AG04449 (cell line): ENCODE measurements around the gene TRDN.
"Not testable (repeated sequence)": the region's sequence is repeated elsewhere in the genome, so short reads cannot be mapped to it uniquely, and the experiment has no call there.

Source experiments
- CTCF ChIA-PET: fragments of 350-600 bp; formaldehyde crosslinking; extraction: SDS; loops from one replicate; lab custom pipeline; 2021; ENCODE audit warnings: antibody characterized with exemption; lab: Yijun Ruan, JAX
- POLR2A ChIA-PET: fragments of 400-600, 350-600 bp; formaldehyde crosslinking; extraction: SDS; loops from one replicate; lab custom pipeline; 2020; ENCODE audit warnings: antibody characterized with exemption, inconsistent platforms; lab: Yijun Ruan, JAX
- DNase-seq: peaks from one replicate; pipeline ENCODE4 v3.0.0-alpha.2; 2010; ENCODE audit warnings: low read depth, low spot score
- H3K4me3 ChIP-seq: 2 replicates; pipeline ENCODE4 v1.5.1; 2011; ENCODE audit warnings: low read depth, mild to moderate bottlenecking, control low read depth, low read length
- TF ChIP-seq, protein P1 (sequence below): IDR thresholded peaks from one replicate; pipeline ENCODE4 v1.5.1; 2011; ENCODE audit warnings: mild to moderate bottlenecking, moderate library complexity, low read length, control low read depth, inconsistent platforms; ENCODE audit not compliant: insufficient read depth; ENCODE audit errors: missing control alignments

Gene TRDN

DNA sequence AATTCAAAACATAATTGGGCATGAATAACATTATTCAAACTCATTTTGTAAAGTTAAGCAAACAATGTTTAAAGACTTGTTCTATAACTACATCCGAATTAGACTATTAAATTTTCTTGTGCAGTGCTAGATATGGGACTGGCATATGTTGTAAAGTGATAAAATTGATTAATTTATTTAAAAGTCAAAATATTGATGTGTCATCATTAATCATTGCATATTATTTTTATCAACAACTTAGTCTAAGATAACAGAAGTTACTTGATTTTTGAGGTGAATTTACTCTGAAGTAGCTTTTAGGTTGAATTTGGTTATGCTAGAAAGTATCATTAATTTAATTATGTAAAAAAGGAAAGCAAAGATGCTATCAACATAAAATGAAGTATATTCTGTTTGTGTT, 396.1 kb downstream of the TRDN start:
- ChIA-PET POLR2A (no interaction called here), CTCF (no interaction called here)
- TF ChIP-seq, protein P1, sequence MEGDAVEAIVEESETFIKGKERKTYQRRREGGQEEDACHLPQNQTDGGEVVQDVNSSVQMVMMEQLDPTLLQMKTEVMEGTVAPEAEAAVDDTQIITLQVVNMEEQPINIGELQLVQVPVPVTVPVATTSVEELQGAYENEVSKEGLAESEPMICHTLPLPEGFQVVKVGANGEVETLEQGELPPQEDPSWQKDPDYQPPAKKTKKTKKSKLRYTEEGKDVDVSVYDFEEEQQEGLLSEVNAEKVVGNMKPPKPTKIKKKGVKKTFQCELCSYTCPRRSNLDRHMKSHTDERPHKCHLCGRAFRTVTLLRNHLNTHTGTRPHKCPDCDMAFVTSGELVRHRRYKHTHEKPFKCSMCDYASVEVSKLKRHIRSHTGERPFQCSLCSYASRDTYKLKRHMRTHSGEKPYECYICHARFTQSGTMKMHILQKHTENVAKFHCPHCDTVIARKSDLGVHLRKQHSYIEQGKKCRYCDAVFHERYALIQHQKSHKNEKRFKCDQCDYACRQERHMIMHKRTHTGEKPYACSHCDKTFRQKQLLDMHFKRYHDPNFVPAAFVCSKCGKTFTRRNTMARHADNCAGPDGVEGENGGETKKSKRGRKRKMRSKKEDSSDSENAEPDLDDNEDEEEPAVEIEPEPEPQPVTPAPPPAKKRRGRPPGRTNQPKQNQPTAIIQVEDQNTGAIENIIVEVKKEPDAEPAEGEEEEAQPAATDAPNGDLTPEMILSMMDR: no peak
- H3K4me3 ChIP-seq: no peak overlapping the region
- DNase-seq: no peak

DNA sequence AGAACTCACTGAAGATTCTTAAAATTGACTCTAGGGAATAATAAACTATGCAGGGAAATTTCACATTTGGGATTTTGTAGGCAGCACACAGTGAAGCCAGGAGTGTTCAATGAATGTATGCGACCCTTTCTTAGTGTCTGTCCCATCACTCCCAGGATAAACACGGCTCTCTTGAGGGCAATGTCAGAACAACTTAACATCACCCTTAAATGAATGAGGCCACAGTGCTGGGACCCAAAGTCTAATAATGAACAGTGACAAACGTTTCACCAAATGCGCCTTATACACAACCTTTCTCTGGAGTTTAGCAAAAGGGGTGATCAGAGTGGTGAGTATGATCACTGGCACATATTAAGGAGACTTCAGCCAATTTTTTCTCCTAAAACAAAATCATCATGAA, 403.4 kb downstream of the TRDN start:
- ChIA-PET POLR2A (no interaction called here), CTCF (interaction anchor here (0.6 kb wide), 1 partner anchor 10 kb away, joined by 3 read pairs; no protein-coding TSS in a partner anchor)
- TF ChIP-seq, protein P1: no peak
- no peak overlapping the region for H3K4me3 ChIP-seq
- DNase-seq: no peak

DNA sequence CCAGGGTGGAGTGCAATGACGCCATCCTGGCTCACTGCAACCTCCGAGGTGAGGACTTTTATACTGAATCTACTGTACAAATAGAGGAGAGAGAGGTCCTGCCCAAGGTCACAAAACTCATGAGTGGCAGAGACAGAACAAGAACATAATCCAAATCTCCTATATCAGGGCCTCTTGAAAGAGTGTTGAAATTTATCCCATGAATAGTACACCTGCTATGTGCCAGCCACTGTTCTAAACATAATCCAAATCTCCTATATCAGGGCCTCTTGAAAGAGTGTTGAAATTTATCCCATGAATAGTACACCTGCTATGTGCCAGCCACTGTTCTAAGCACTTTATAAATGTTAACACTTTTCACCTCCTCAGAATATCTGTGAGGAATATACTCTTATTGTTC, 409.0 kb downstream of the TRDN start:
- CTCF ChIA-PET, H3K4me3 ChIP-seq, POLR2A ChIA-PET, DNase-seq: not testable (repeated sequence)

DNA sequence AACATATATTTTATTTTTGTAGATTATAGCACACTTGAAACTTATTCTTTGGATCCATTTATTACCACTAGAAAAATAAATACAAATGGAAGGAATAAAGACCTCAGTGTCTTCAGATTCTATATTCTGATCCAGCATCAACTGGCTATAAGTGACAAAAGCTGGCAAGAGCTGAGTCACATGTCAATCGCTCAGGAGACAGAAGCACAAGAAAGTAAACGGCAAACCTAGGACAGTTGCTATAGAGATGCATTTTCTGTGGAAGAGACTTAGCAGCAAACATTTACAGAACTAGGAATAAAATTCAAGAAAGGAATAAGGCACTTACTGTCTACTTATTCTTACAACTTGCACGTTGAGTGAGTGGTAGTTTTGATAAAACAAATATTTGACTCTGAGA, 410.4 kb downstream of the TRDN start:
- no peak for DNase-seq
- ChIA-PET CTCF (no interaction called here), POLR2A (no interaction called here)
- TF ChIP-seq, protein P1: no peak
- H3K4me3 ChIP-seq: no peak overlapping the region

DNA sequence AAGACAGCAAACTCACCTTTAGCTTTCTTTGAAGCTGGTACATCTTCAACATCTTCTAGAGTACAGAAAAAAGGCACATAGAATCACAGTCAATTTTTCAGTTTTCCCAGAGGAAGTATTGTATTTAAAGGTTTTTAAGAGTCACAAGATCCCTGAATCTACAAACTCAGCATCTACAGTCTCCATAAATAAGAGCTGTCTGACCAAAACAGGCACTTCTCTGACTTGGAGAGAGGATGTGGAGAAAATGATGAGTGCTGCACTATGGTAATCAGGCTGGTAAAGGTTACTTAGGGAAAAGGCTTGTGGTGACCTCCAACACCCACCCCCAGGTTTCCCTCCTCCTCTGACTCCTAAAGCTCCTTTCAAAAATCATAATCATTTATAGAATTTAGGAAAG, 412.7 kb downstream of the TRDN start:
- POLR2A ChIA-PET: no interaction called here

DNA sequence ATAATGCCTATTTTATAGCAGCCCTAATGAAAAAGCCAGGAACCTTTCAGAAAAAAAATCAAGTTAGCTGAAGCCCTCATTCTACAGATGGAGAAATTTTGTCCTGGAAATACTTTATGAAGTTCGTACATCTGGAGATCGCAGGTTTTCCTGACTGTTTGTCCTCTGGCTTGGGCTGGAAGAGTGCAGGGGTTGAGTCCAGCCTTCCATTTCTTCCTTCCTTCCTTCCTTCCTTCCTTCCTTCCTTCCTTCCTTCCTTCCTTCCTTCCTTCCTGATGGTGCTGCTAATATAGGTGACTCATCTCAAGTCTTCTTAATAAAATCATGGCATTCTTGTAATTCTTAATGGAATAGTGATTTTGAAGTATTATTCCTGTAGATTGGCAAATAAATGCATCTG, 413.3 kb downstream of the TRDN start:
- DNase-seq: no peak
- no peak overlapping the region for H3K4me3 ChIP-seq
- POLR2A ChIA-PET: no interaction called here
- CTCF ChIA-PET: interaction anchor here (0.6 kb wide), 1 partner anchor 9 kb away, joined by 3 read pairs; no protein-coding TSS in a partner anchor
- TF ChIP-seq, protein P1: no peak

More for the DNA sequence above, 412.7 kb downstream of the TRDN start:
- no peak for DNase-seq
- no peak overlapping the region for H3K4me3 ChIP-seq
- TF ChIP-seq, protein P1: no peak
- CTCF ChIA-PET: interaction anchor here (0.6 kb wide), 1 partner anchor 9 kb away, joined by 3 read pairs; no protein-coding TSS in a partner anchor

DNA sequence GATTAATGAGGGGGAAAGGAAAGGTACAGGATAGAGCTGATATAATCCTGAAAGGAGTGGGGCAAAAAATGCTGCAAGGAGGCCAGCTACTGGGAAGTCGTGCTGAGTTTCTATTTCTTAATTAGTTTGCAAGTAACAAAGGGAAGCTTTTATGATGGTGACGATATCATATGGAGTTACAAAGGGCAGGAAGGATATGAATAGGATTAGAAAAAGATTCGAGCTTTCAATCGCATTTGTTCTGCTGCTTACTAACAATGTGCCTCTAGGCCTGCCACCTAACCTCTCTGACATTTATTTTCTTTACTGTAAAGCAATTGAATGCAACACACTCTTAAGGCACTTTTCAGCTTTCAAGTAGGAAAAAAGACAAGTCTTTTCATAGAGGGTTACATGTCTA, 421.5 kb downstream of the TRDN start:
- CTCF ChIA-PET: no interaction called here
- no peak for DNase-seq
- POLR2A ChIA-PET: no interaction called here
- TF ChIP-seq, protein P1: no peak
- H3K4me3 ChIP-seq: no peak overlapping the region
